ENCODE results near the gene TENM4.
A peak's percentile ranks its signal among the peaks of the same experiment; 100 is the strongest.

Gene TENM4

GRCh38 chr11:79447038-79447786 is 6.4 kb upstream of the TENM4 start:
- no peak for DNase-seq

- DNase-seq = no peak
These were observed 4.1 kb upstream of the TENM4 start for GRCh38 chr11:79444923-79445322.

GRCh38 chr11:79441461-79441875 is 638 bp upstream of the TENM4 start:
- peak in 7 of 14 donors; percentile 25 to 51 (median 41) for DNase-seq

- DNase-seq = peak in 6 of 14 donors; percentile 45 to 76 (median 56)
These were observed 802 bp downstream of the TENM4 start for GRCh38 chr11:79439886-79440570.

- peak in 2 of 14 donors; percentile 45 to 58 for DNase-seq
These were observed 1.4 kb downstream of the TENM4 start for GRCh38 chr11:79439410-79439885.

- DNase-seq = peak in 6 of 14 donors; percentile 20 to 69 (median 47)
These were observed 2.0 kb downstream of the TENM4 start for GRCh38 chr11:79438631-79439409.

GRCh38 chr11:79437981-79438630 is 2.7 kb downstream of the TENM4 start:
- DNase-seq = peak in 5 of 14 donors; percentile 45 to 69 (median 61)

GRCh38 chr11:79437278-79437980 is 3.4 kb downstream of the TENM4 start:
- peak in 8 of 14 donors; percentile 50 to 84 (median 62) for DNase-seq

- no peak for DNase-seq
These were observed 3.9 kb downstream of the TENM4 start for GRCh38 chr11:79436919-79437277.

GRCh38 chr11:79434283-79434682 is 6.5 kb downstream of the TENM4 start:
- DNase-seq = no peak

GRCh38 chr11:79432138-79432537 is 8.7 kb downstream of the TENM4 start:
- DNase-seq = no peak

- no peak for DNase-seq
These were observed 9.3 kb downstream of the TENM4 start for GRCh38 chr11:79431535-79431934.

GRCh38 chr11:79430280-79430679 is 10.6 kb downstream of the TENM4 start:
- no peak for DNase-seq

- peak in 1 of 14 donors; percentile 73 for DNase-seq
These were observed 12.4 kb downstream of the TENM4 start for GRCh38 chr11:79428406-79428805.

GRCh38 chr11:79427611-79428327 is 13.1 kb downstream of the TENM4 start:
- DNase-seq = no peak

GRCh38 chr11:79427126-79427525 is 13.7 kb downstream of the TENM4 start:
- DNase-seq = no peak

- DNase-seq = no peak
These were observed 15.4 kb downstream of the TENM4 start for GRCh38 chr11:79425463-79425862.

GRCh38 chr11:79423736-79424135 is 17.1 kb downstream of the TENM4 start:
- DNase-seq = no peak

- DNase-seq = no peak
These were observed 18.0 kb downstream of the TENM4 start for GRCh38 chr11:79422866-79423265.

- no peak for DNase-seq
These were observed 19.0 kb downstream of the TENM4 start for GRCh38 chr11:79421820-79422219.

GRCh38 chr11:79419120-79419519 is 21.7 kb downstream of the TENM4 start:
- DNase-seq = no peak
